ENCODE measurements around the gene SPTLC1.
"Not testable (repeated sequence)": the region's sequence is repeated elsewhere in the genome, so short reads cannot be mapped to it uniquely, and the experiment has no call there.

The SPTLC1 gene

GRCh38 chr9:92140074-92140753 is 25.0 kb upstream of the SPTLC1 start:
- DNase-seq (ENCODE audit: low read depth), result peak; percentile 54

GRCh38 chr9:92138960-92139540 is 23.8 kb upstream of the SPTLC1 start:
- DNase-seq (ENCODE audit: low read depth), result not testable (repeated sequence)

GRCh38 chr9:92138157-92138959 is 23.1 kb upstream of the SPTLC1 start:
- DNase-seq (ENCODE audit: low read depth), result peak; percentile 43

GRCh38 chr9:92136184-92136858 is 21.1 kb upstream of the SPTLC1 start:
- no peak for DNase-seq (ENCODE audit: low read depth)

- DNase-seq (ENCODE audit: low read depth), result no peak
Observed at GRCh38 chr9:92135576-92135975, 20.4 kb upstream of the SPTLC1 start.

GRCh38 chr9:92133949-92134604 is 18.9 kb upstream of the SPTLC1 start:
- peak; percentile 65 for DNase-seq (ENCODE audit: low read depth)

- DNase-seq (ENCODE audit: low read depth), result not testable (repeated sequence)
Observed at GRCh38 chr9:92132913-92133312, 17.7 kb upstream of the SPTLC1 start.

GRCh38 chr9:92132501-92132900 is 17.3 kb upstream of the SPTLC1 start:
- no peak for DNase-seq (ENCODE audit: low read depth)

- no peak for DNase-seq (ENCODE audit: low read depth)
Observed at GRCh38 chr9:92122800-92123199, 7.6 kb upstream of the SPTLC1 start.

- DNase-seq (ENCODE audit: low read depth), result no peak
Observed at GRCh38 chr9:92122061-92122460, 6.8 kb upstream of the SPTLC1 start.

GRCh38 chr9:92121265-92121664 is 6.1 kb upstream of the SPTLC1 start:
- DNase-seq (ENCODE audit: low read depth), result no peak

GRCh38 chr9:92120138-92120537 is 4.9 kb upstream of the SPTLC1 start:
- no peak for DNase-seq (ENCODE audit: low read depth)

- DNase-seq (ENCODE audit: low read depth), result no peak
Observed at GRCh38 chr9:92119586-92119985, 4.4 kb upstream of the SPTLC1 start.

GRCh38 chr9:92108122-92108521 is 7.1 kb downstream of the SPTLC1 start:
- no peak for DNase-seq (ENCODE audit: low read depth)

- DNase-seq (ENCODE audit: low read depth), result not testable (repeated sequence)
Observed at GRCh38 chr9:92105446-92106225, 9.6 kb downstream of the SPTLC1 start.

GRCh38 chr9:92103601-92104000 is 11.6 kb downstream of the SPTLC1 start:
- DNase-seq (ENCODE audit: low read depth), result not testable (repeated sequence)

- peak; percentile 52 for DNase-seq (ENCODE audit: low read depth)
Observed at GRCh38 chr9:92100237-92100911, 14.8 kb downstream of the SPTLC1 start.

GRCh38 chr9:92098638-92099037 is 16.6 kb downstream of the SPTLC1 start:
- DNase-seq (ENCODE audit: low read depth), result no peak

GRCh38 chr9:92097997-92098482 is 17.2 kb downstream of the SPTLC1 start:
- no peak for DNase-seq (ENCODE audit: low read depth)

GRCh38 chr9:92095236-92095635 is 20.0 kb downstream of the SPTLC1 start:
- no peak for DNase-seq (ENCODE audit: low read depth)

Measured in fibroblast of gingiva (primary cell).